IMR-90 (cell line): ENCODE results near the gene FANCL. TPM values are rescaled to one million over a fixed set of nuclear protein-coding genes. Genes with fewer than 3 reads are reported as not detected.

Experiments used
- ATAC-seq: fragments of 200-7000 bp; cut with Tn5 transposase; 2 replicates; pipeline ENCODE4 v1.9.1; 2020; ENCODE audit warnings: low read depth, mild to moderate bottlenecking, moderate library complexity
- BruUV-seq: library from RNA; stranded (reverse); fragments of 400-500 nt; replicated peaks from 2 replicates; lab custom pipeline; 2021; lab: Mats Ljungman, UMichigan
- CTCF ChIA-PET: fragments of 300-600 bp; formaldehyde crosslinking; extraction: SDS; loops from one replicate; lab custom pipeline; 2021; ENCODE audit warnings: antibody characterized with exemption; lab: Yijun Ruan, JAX
- POLR2A ChIA-PET: fragments of 300-600 bp; sonication (Branson Sonifier 250); formaldehyde crosslinking; loops from one replicate; lab custom pipeline; 2022; ENCODE audit warnings: antibody characterized with exemption; ENCODE audit not compliant: unreplicated experiment; lab: Charles Lee
- DNase-seq: peaks from one replicate; pipeline ENCODE4 v3.0.0; 2013
- H2AFZ ChIP-seq: replicated peaks from 2 replicates; pipeline ENCODE3; 2013; ENCODE audit warnings: low read length, mild to moderate bottlenecking; ENCODE audit not compliant: poor library complexity
- H2AK5ac ChIP-seq: 2 replicates; pipeline ENCODE4 v1.6.1; 2013; ENCODE audit warnings: low read depth, low read length, inconsistent platforms
- H2AK9ac ChIP-seq: replicated peaks from 2 replicates; pipeline ENCODE3; 2013; ENCODE audit warnings: mild to moderate bottlenecking, low read depth, low read length, moderate library complexity; ENCODE audit not compliant: poor library complexity
- H2BK120ac ChIP-seq: 2 replicates; pipeline ENCODE4 v1.6.1; 2013; ENCODE audit warnings: low read depth, low read length, inconsistent platforms
- H2BK15ac ChIP-seq: 3 replicates; pipeline ENCODE4 v1.6.1; 2013; ENCODE audit warnings: low read depth, low read length, inconsistent platforms
- H2BK20ac ChIP-seq: 2 replicates; pipeline ENCODE4 v1.6.1; 2013; ENCODE audit warnings: low read depth, mild to moderate bottlenecking, inconsistent platforms, low read length, moderate library complexity
- H2BK5ac ChIP-seq: 2 replicates; pipeline ENCODE4 v1.6.1; 2013; ENCODE audit warnings: mild to moderate bottlenecking, low read depth, low read length, inconsistent platforms; ENCODE audit not compliant: poor library complexity, severe bottlenecking
- H3K14ac ChIP-seq: replicated peaks from 2 replicates; pipeline ENCODE4 v1.6.1; 2013; ENCODE audit warnings: low read depth, low read length, inconsistent platforms
- H3K18ac ChIP-seq: 2 replicates; pipeline ENCODE4 v1.6.1; 2013; ENCODE audit warnings: low read depth, low read length, control low read depth
- H3K23ac ChIP-seq: 2 replicates; pipeline ENCODE4 v1.6.1; 2013; ENCODE audit warnings: low read depth, low read length, inconsistent platforms
- H3K27ac ChIP-seq: 2 replicates; pipeline ENCODE4 v1.5.1; 2013; ENCODE audit warnings: mild to moderate bottlenecking, control low read depth, low read length; ENCODE audit not compliant: insufficient read depth
- H3K27me3 ChIP-seq: 2 replicates; pipeline ENCODE4 v1.6.1; 2013; ENCODE audit warnings: low read length; ENCODE audit not compliant: control insufficient read depth, insufficient read depth
- H3K36me3 ChIP-seq: 2 replicates; pipeline ENCODE4 v1.6.1; 2013; ENCODE audit warnings: low read length, mixed read lengths; ENCODE audit not compliant: control insufficient read depth, insufficient read depth
- H3K4ac ChIP-seq: 2 replicates; pipeline ENCODE4 v1.6.1; 2013; ENCODE audit warnings: low read depth, low read length, inconsistent platforms
- H3K4me1 ChIP-seq: 2 replicates; pipeline ENCODE4 v1.6.1; 2013; ENCODE audit warnings: low read length, mixed read lengths; ENCODE audit not compliant: control insufficient read depth, insufficient read depth
- H3K4me2 ChIP-seq: 2 replicates; pipeline ENCODE4 v1.6.1; 2013; ENCODE audit warnings: low read depth, mild to moderate bottlenecking, control low read depth, low read length, moderate library complexity
- H3K4me3 ChIP-seq: 2 replicates; pipeline ENCODE4 v1.5.1; 2013; ENCODE audit warnings: low read depth, mild to moderate bottlenecking, control low read depth, low read length, moderate library complexity; ENCODE audit not compliant: insufficient read depth
- H3K56ac ChIP-seq: 2 replicates; pipeline ENCODE4 v1.6.1; 2013; ENCODE audit warnings: low read length, inconsistent platforms; ENCODE audit not compliant: insufficient read depth; ENCODE audit errors: extremely low read depth
- H3K79me1 ChIP-seq, 2 experiments: 2 replicates each; pipeline ENCODE4 v1.6.1; 2013; ENCODE audit warnings: low read length in 2 of 2, inconsistent platforms in 1 of 2, low read depth in 1 of 2
- H3K9ac ChIP-seq: 2 replicates; pipeline ENCODE4 v1.6.1; 2013; ENCODE audit warnings: low read depth, low read length, control low read depth
- H3K9me1 ChIP-seq: 2 replicates; pipeline ENCODE4 v1.6.1; 2013; ENCODE audit warnings: low read length, inconsistent platforms; ENCODE audit not compliant: insufficient read depth
- H3K9me3 ChIP-seq: 2 replicates; pipeline ENCODE4 v1.6.1; 2013; ENCODE audit warnings: low read length; ENCODE audit not compliant: control insufficient read depth, insufficient read depth
- H4K20me1 ChIP-seq: 2 replicates; pipeline ENCODE4 v1.6.1; 2013; ENCODE audit warnings: low read length, inconsistent platforms; ENCODE audit not compliant: insufficient read depth
- H4K5ac ChIP-seq: 2 replicates; pipeline ENCODE4 v1.6.1; 2013; ENCODE audit warnings: mild to moderate bottlenecking, low read depth, low read length, control low read depth
- H4K8ac ChIP-seq, 2 experiments: 2 replicates each; pipeline ENCODE4 v1.6.1; 2013; ENCODE audit warnings: low read depth in 2 of 2, low read length in 2 of 2, control low read depth in 1 of 2, inconsistent platforms in 1 of 2
- H4K91ac ChIP-seq: 2 replicates; pipeline ENCODE4 v1.6.1; 2013; ENCODE audit warnings: low read depth, low read length, inconsistent platforms; ENCODE audit not compliant: insufficient read depth
- CHD1 ChIP-seq: IDR thresholded peaks from 2 replicates; pipeline ENCODE4 v1.6.1; 2012; ENCODE audit warnings: low read depth, low read length, improper control_type of control experiment
- CTCF ChIP-seq: conservative IDR thresholded peaks from 2 replicates; pipeline ENCODE4 v1.5.1; 2012; ENCODE audit warnings: mild to moderate bottlenecking, low read depth, low read length, improper control_type of control experiment
- ELK1 ChIP-seq: fragments of 150-350 bp; IDR thresholded peaks from 2 replicates; pipeline ENCODE4 v1.6.1; 2016; ENCODE audit warnings: low read depth, mild to moderate bottlenecking, low read length, moderate library complexity, borderline replicate concordance
- NFE2L2 ChIP-seq: fragments of 150-350 bp; IDR thresholded peaks from 2 replicates; pipeline ENCODE4 v1.6.1; 2016; ENCODE audit warnings: low read depth, mild to moderate bottlenecking, low read length
- RAD21 ChIP-seq: IDR thresholded peaks from 2 replicates; pipeline ENCODE4 v1.6.1; 2012; ENCODE audit warnings: low read length, improper control_type of control experiment
- USF2 ChIP-seq: fragments of 150-350 bp; IDR thresholded peaks from 2 replicates; pipeline ENCODE4 v1.6.1; 2017; ENCODE audit warnings: mild to moderate bottlenecking, antibody characterized with exemption, low read length, low read depth
- WGBS, 2 experiments: methylation state at CpG; one replicate each; pipeline versions ENCODE4 v1.1.5 to v1.1.7; 2013; ENCODE audit warnings: missing lambda C conversion rate in 2 of 2; ENCODE audit not compliant: insufficient read length in 1 of 2; ENCODE audit errors: extremely low coverage in 2 of 2; 5-methylcytosine and 5-hydroxymethylcytosine counted together
- dilution Hi-C: fragments of 300-500 bp; cut with HindIII; formaldehyde crosslinking; loops from one replicate; pipeline ENCODE4 v1.14.3; 2018; ENCODE audit warnings: low sequenced_read_pairs; ENCODE audit not compliant: unreplicated experiment
- in situ Hi-C: fragments of 300-500 bp; cut with MboI; formaldehyde crosslinking; loops from 3 replicates; pipeline ENCODE4 v1.14.3; 2019; ENCODE audit warnings: low sequenced_read_pairs, inconsistent platforms, mixed read lengths
- intact Hi-C: fragments of 100-400 bp; cut with micrococcal nuclease; formaldehyde crosslinking; loops from 2 replicates; pipeline ENCODE4 v1.10.0; 2022
- polyA plus RNA-seq, 3 experiments: library from polyadenylated mRNA; depleted of rRNA; stranded (reverse); fragments of >200 nt; gene quantifications; 2 replicates each; pipeline ENCODE4 v1.2.3, GENCODE V29; 2012; ENCODE audit warnings: low replicate concordance in 1 of 3
- total RNA-seq: library from RNA; depleted of rRNA; stranded (reverse); fragments of >200 nt; gene quantifications from 2 replicates; pipeline ENCODE4 v1.2.3, GENCODE V29; 2012

FANCL gene
- total and polyA plus RNA-seq, 2 of the 4 experiments (the other 2 are of a cell fraction) = 9.0 to 12.7 TPM

- Histone ChIP-seq H2AK9ac (no peak overlapping the region), H4K20me1 (no peaks in the 10 kb centered on the region), H2BK20ac (no peak overlapping the region), H2AFZ (no peak overlapping the region), H3K4me1 (no peaks in the 10 kb centered on the region), H4K5ac (no peak overlapping the region), H3K79me1 (no peaks in the 10 kb centered on the region), H2BK15ac (no peak overlapping the region), H2AK5ac (no peak overlapping the region), H4K91ac (no peak overlapping the region), H3K23ac (no peak overlapping the region), H3K14ac (no peak overlapping the region), H3K9me1 (no peaks in the 10 kb centered on the region), H3K4me2 (no peak overlapping the region), H3K4ac (no peak overlapping the region), H3K4me3 (no peak overlapping the region), H2BK5ac (no peak overlapping the region), H3K18ac (no peak overlapping the region), H3K9me3 (no peaks in the 10 kb centered on the region), H3K36me3 (peaks cover 2% of the 10 kb centered on the region), H3K27me3 (no peaks in the 10 kb centered on the region), H4K8ac (no peak overlapping the region), H3K27ac (no peak overlapping the region), H3K56ac (no peak overlapping the region), H3K9ac (no peak overlapping the region), H2BK120ac (no peak overlapping the region)
- no TSS peak for BruUV-seq
- TF ChIP-seq NFE2L2 (no peak), CHD1 (no peak), ELK1 (no peak), RAD21 (no peak), USF2 (no peak), CTCF (no peak)
- intact Hi-C loops (no loop called here), in situ Hi-C loops (no loop called here), dilution Hi-C loops (no loop called here)
- ChIA-PET POLR2A (no interaction called here), CTCF (no interaction called here)
- ATAC-seq = no peak
- no peak for DNase-seq
- no CpG with 5 or more reads among the region's 1 CpG for WGBS, 2 experiments
Measured at GRCh38 chr2:58202404-58202803, 38.7 kb downstream of the FANCL start.
